ENCODE data around the gene SPO11.

GRCh38 chr20:57321142-57321541, 8.5 kb upstream of the SPO11 start:
- TF ChIP-seq POLR2AphosphoS5 (IDR thresholded peaks at IDR 0.05; ENCODE audit: low read depth) (no peak), CTCF (IDR thresholded peaks at IDR 0.05; ENCODE audit: insufficient read depth, low read length) (no peak), REST (IDR thresholded peaks at IDR 0.05; ENCODE audit: insufficient replicate concordance, low read depth) (no peak), GABPA (IDR thresholded peaks at IDR 0.05; ENCODE audit: low read depth) (no peak), SPI1 (IDR thresholded peaks at IDR 0.05; ENCODE audit: borderline replicate concordance, low read depth) (no peak)

Measured in HL-60 (cell line).